Stimulated activated CD4-positive, alpha-beta T cell treated with anti-CD3 and anti-CD28 coated beads, Interleukin-12 subunit alpha, Interleukin-12 subunit beta, amount 100 ng/mL, for 4 hours (primary cell): Measurements from ENCODE around the gene MAP3K12.

ENCODE experiments used
- DNase-seq: peaks from one replicate; pipeline ENCODE4 v3.0.0-alpha.2; 2020

The MAP3K12 gene

GRCh38 chr12:53430116-53430515 lies 69.1 kb downstream of the MAP3K12 start:
- DNase-seq: no peak
